HG03025 (cell line): ENCODE measurements around the gene TBC1D2B.

Source experiments
- ATAC-seq: cut with Tn5 transposase; IDR thresholded peaks from one replicate; pipeline ENCODE4 v1.9.1; 2021; ENCODE audit warnings: mild to moderate bottlenecking, moderate library complexity; ENCODE audit not compliant: unreplicated experiment, low FRiP score

The TBC1D2B gene

GRCh38 chr15:78075490-78076230 lies 1.9 kb downstream of the TBC1D2B start:
- no peak for ATAC-seq

- ATAC-seq: no peak
Measured at GRCh38 chr15:78073046-78073787, 4.3 kb downstream of the TBC1D2B start.

- ATAC-seq: no peak
Measured at GRCh38 chr15:78072080-78072892, 5.2 kb downstream of the TBC1D2B start.

- no peak for ATAC-seq
Measured at GRCh38 chr15:78071383-78071782, 6.1 kb downstream of the TBC1D2B start.

- ATAC-seq: no peak
Measured at GRCh38 chr15:78070049-78070700, 7.3 kb downstream of the TBC1D2B start.

GRCh38 chr15:78069462-78070029 lies 8.0 kb downstream of the TBC1D2B start:
- no peak for ATAC-seq

GRCh38 chr15:78069052-78069414 lies 8.5 kb downstream of the TBC1D2B start:
- ATAC-seq: no peak

- no peak for ATAC-seq
Measured at GRCh38 chr15:78067328-78068228, 9.9 kb downstream of the TBC1D2B start.

GRCh38 chr15:78065973-78066946 lies 11.3 kb downstream of the TBC1D2B start:
- ATAC-seq: no peak

- no peak for ATAC-seq
Measured at GRCh38 chr15:78065284-78065872, 12.1 kb downstream of the TBC1D2B start.

GRCh38 chr15:78064544-78064943 lies 13.0 kb downstream of the TBC1D2B start:
- no peak for ATAC-seq

- no peak for ATAC-seq
Measured at GRCh38 chr15:78063970-78064385, 13.5 kb downstream of the TBC1D2B start.

- ATAC-seq: no peak
Measured at GRCh38 chr15:78063217-78063616, 14.3 kb downstream of the TBC1D2B start.

- ATAC-seq: no peak
Measured at GRCh38 chr15:78061963-78062427, 15.5 kb downstream of the TBC1D2B start.

GRCh38 chr15:78060232-78060631 lies 17.3 kb downstream of the TBC1D2B start:
- no peak for ATAC-seq

- no peak for ATAC-seq
Measured at GRCh38 chr15:78059110-78059839, 18.2 kb downstream of the TBC1D2B start.

- ATAC-seq: no peak
Measured at GRCh38 chr15:78058401-78058935, 19.0 kb downstream of the TBC1D2B start.
